Spleen (tissue), 11 donors: ENCODE results near the gene EIF3I. TPM values are rescaled to one million over a fixed set of nuclear protein-coding genes. Genes with fewer than 3 reads are reported as not detected.
A peak's percentile ranks its signal among the peaks of the same experiment; 100 is the strongest.

Source experiments
- DNase-seq: peaks from one replicate; pipeline ENCODE4 v3.0.0-alpha.2; 2020
- H3K27ac ChIP-seq, 8 donors: fragments of 200-600 bp; sonication (generic) in 7 of 8; 1 replicate in 4 of 8; 2 replicates in 4 of 8; pipeline versions ENCODE4 v1.5.0 to v1.8.0; 2016 to 2021; ENCODE audit warnings: inconsistent platforms in 4 of 8, mild to moderate bottlenecking in 4 of 8, moderate library complexity in 1 of 8
- H3K27me3 ChIP-seq, 7 donors: fragments of 200-600 bp; sonication (generic) in 6 of 7; replicated peaks in 1 of 7; 1 replicate in 4 of 7; 2 replicates in 3 of 7; pipeline versions ENCODE4 v1.5.0 to v1.8.0; 2016 to 2021; ENCODE audit warnings: inconsistent platforms in 3 of 7, mild to moderate bottlenecking in 1 of 7
- H3K36me3 ChIP-seq, 6 donors: fragments of 200-600 bp; sonication (generic) in 5 of 6; 1 replicate in 4 of 6; 2 replicates in 2 of 6; pipeline versions ENCODE4 v1.5.0 to v1.8.0; 2016 to 2021; ENCODE audit warnings: inconsistent platforms in 2 of 6
- H3K4me1 ChIP-seq, 6 donors: fragments of 200-600 bp; sonication (generic) in 5 of 6; 1 replicate in 3 of 6; 2 replicates in 3 of 6; pipeline versions ENCODE4 v1.5.0 to v1.8.0; 2016 to 2021; ENCODE audit warnings: inconsistent platforms in 3 of 6
- H3K4me3 ChIP-seq, 8 donors: fragments of 200-600 bp; sonication (generic) in 7 of 8; 1 replicate in 4 of 8; 2 replicates in 4 of 8; pipeline versions ENCODE4 v1.5.0 to v1.8.0; 2016 to 2021; ENCODE audit warnings: inconsistent platforms in 4 of 8, mild to moderate bottlenecking in 4 of 8, moderate library complexity in 2 of 8
- H3K9me3 ChIP-seq, 8 donors: fragments of 200-600 bp; sonication (generic) in 7 of 8; 1 replicate in 4 of 8; 2 replicates in 4 of 8; pipeline versions ENCODE4 v1.5.0 to v1.8.0; 2016 to 2021; ENCODE audit warnings: inconsistent platforms in 4 of 8
- POLR2A ChIP-seq, 3 donors: fragments of 450-650 bp; IDR thresholded peaks; one replicate each; pipeline ENCODE4 v1.5.1; 2017; ENCODE audit warnings: antibody characterized with exemption in 3 of 3, mild to moderate bottlenecking in 1 of 3
- POLR2AphosphoS5 ChIP-seq, 3 donors: sonication (generic); formaldehyde crosslinking; IDR thresholded peaks; one replicate each; pipeline ENCODE4 v1.5.1; 2017; ENCODE audit warnings: antibody characterized with exemption in 3 of 3
- whole genome bisulfite sequencing, 5 donors: extraction: QIAGEN DNeasy Blood & Tissue Kit in 3 of 5; methylation state at CpG; one replicate each; pipeline versions ENCODE4 v1.1.5 to v1.1.7; 2013 to 2018; 5-methylcytosine and 5-hydroxymethylcytosine counted together
- intact Hi-C: fragments of 100-400 bp; cut with DNase I; formaldehyde crosslinking; loops from one replicate; pipeline ENCODE4 v1.15.0; 2023; ENCODE audit warnings: low total_unique reads
- polyA plus RNA-seq, 3 donors: library from polyadenylated mRNA; stranded (reverse); fragments of 200-250 nt; gene quantifications; one replicate each; pipeline ENCODE4 v1.2.1, GENCODE V29; 2013
- total RNA-seq, 7 donors: library from RNA; depleted of rRNA in 3 of 7; stranded (reverse); fragments of >200 nt in 3 of 7; fragmentation: NEBNext Ultra II Directional in 4 of 7; extraction: Animal tissue kit (Norgen Biotek cat#: 25700) in 4 of 7; gene quantifications; one replicate each; pipeline versions ENCODE4 v1.1.0 to v1.2.1, GENCODE V29; 2016 to 2021
- TF ChIP-seq, protein P1 (sequence below), 11 experiments: fragments of 200-600 bp in 7 of 11; fragments of 450-650 bp in 4 of 11; sonication (generic) in 4 of 11; IDR thresholded peaks in 8 of 11; conservative IDR thresholded peaks in 3 of 11; 1 replicate in 7 of 11; 2 replicates in 4 of 11; pipeline versions ENCODE4 v1.4.0 to v1.8.0; 2016 to 2021; ENCODE audit warnings: antibody characterized with exemption in 11 of 11, inconsistent platforms in 4 of 11, mild to moderate bottlenecking in 1 of 11
- donor health status: healthy with polysubstance abuse.
- donor health status: DM: no; HTN: no; CAD: no; lungs with moderate emphysema.
- donor health status: DM: no; HTN: no; CAD: no.
- donor health status: Bipolar disorder and iron deficiency.
- donor health status: healthy.
- donor health status: DM: no; HTN: no; CAD: no.
- donor health status: DM: yes; HTN: yes; CAD: no.

The EIF3I gene
- total and polyA plus RNA-seq, 10 donors: 94.5 to 182 (median 114) TPM

DNA sequence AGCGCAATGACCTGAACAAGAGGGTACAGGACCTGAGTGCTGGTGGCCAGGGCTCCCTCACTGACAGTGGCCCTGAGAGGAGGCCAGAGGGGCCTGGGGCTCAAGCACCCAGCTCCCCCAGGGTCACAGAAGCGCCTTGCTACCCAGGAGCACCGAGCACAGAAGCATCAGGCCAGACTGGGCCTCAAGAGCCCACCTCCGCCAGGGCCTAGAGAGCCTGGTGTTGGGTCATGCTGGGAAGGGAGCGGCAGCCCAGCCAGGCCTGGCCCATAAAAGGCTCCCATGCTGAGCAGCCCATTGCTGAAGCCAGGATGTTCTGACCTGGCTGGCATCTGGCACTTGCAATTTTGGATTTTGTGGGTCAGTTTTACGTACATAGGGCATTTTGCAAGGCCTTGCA is 27.2 kb upstream of the EIF3I start:
- H3K27me3 ChIP-seq: no peaks in the 10 kb centered on the region
- H3K4me3 ChIP-seq: no peak overlapping the region
- WGBS, 5 donors: 90 to 100% (median 97%) methylated on average over 3 to 6 of the region's 6 CpGs
- H3K27ac ChIP-seq: no peak overlapping the region
- TF ChIP-seq, protein P1, sequence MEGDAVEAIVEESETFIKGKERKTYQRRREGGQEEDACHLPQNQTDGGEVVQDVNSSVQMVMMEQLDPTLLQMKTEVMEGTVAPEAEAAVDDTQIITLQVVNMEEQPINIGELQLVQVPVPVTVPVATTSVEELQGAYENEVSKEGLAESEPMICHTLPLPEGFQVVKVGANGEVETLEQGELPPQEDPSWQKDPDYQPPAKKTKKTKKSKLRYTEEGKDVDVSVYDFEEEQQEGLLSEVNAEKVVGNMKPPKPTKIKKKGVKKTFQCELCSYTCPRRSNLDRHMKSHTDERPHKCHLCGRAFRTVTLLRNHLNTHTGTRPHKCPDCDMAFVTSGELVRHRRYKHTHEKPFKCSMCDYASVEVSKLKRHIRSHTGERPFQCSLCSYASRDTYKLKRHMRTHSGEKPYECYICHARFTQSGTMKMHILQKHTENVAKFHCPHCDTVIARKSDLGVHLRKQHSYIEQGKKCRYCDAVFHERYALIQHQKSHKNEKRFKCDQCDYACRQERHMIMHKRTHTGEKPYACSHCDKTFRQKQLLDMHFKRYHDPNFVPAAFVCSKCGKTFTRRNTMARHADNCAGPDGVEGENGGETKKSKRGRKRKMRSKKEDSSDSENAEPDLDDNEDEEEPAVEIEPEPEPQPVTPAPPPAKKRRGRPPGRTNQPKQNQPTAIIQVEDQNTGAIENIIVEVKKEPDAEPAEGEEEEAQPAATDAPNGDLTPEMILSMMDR (IDR thresholded peaks at IDR 0.05 in 8 of 11, conservative IDR thresholded peaks at IDR 0.05 in 3 of 11): no peak
- TF ChIP-seq POLR2AphosphoS5 (IDR thresholded peaks at IDR 0.05): peak in 2 of 3 donors; percentile 14 to 49
- peaks cover 3 to 36% (median 16%) of the 10 kb centered on the region in 6 donors for H3K4me1 ChIP-seq
- intact Hi-C loops: no loop called here
- no peaks in the 10 kb centered on the region for H3K9me3 ChIP-seq
- DNase-seq: peak; percentile 49
- H3K36me3 ChIP-seq: peaks cover 10 to 88% (median 75%) of the 10 kb centered on the region in 6 donors

DNA sequence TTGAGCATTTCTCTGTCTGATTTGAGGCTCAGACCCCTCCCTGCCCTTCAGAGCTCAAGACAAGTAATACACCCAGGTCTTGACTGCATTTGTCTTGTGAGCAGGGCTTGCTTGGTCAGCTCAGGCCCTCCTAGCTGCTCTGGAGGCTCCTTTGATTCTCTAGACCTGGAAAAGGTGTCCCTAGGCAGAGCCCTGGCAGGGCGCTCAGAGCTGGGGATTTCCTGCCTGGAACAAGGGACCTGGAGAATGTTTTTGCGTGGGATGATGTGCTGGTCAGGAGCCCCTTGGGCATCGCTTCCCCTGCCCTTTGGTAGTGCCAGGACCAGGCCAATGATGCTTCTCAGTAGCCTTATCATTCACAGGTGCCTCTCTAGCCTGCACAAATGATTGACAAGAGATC is 26.7 kb upstream of the EIF3I start:
- TF ChIP-seq POLR2A (IDR thresholded peaks at IDR 0.05) (no peak), POLR2AphosphoS5 (IDR thresholded peaks at IDR 0.05) (no peak)
- TF ChIP-seq, protein P1 (IDR thresholded peaks at IDR 0.05 in 8 of 11, conservative IDR thresholded peaks at IDR 0.05 in 3 of 11): no peak
- intact Hi-C loops: no loop called here
- peaks cover 3 to 41% (median 21%) of the 10 kb centered on the region in 6 donors for H3K4me1 ChIP-seq
- H3K27ac ChIP-seq: no peak overlapping the region
- DNase-seq: peak; percentile 48
- no peak overlapping the region for H3K4me3 ChIP-seq
- peaks cover 8 to 83% (median 70%) of the 10 kb centered on the region in 6 donors for H3K36me3 ChIP-seq
- H3K27me3 ChIP-seq: no peaks in the 10 kb centered on the region
- 83 to 98% (median 93%) methylated on average over 3 of the region's 3 CpGs for WGBS, 5 donors
- H3K9me3 ChIP-seq: no peaks in the 10 kb centered on the region

DNA sequence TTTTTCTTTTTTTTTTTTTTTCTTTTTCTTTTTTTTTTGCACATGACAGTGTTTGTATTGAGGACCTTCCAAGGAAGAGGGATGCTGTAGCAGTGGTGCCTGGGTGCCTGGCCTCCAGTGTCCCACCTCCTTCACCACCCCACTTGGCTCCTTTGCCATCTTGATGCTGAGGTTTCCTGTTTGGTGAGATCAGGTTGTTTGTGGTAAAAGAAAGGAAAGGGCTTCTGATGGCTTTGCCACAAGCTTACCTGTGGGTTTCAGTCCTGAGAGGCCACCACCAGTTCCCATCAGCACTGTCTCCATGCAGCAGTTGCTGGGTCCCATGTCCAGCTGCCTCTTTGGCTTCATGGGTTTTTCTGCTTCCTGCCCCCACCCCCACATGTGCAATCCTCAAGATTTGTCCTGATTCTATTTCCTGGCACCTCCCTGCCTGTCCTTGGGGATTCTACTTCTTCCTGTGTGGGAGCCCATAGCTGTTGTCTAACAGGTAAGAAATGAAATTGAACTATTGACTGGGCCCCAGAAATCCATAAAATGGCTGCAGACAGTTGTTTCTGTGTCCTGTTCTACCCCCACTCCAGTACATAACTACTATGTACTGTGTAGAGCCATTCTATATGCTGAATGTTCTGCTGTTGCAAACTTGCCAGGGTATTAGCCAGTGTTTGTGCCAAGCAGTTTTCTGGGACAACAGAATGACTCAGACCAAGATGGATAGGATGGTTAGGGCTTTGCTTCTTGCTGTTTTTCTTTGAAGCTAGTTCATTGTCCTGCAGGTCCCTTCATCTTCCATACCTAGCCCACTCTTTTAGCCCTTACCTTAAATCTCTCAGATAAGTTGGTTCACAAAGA is 26.0 kb upstream of the EIF3I start:
- peak overlapping the region in 1 of 8 donors; percentile 42 for H3K27ac ChIP-seq
- peaks cover 8 to 76% (median 63%) of the 10 kb centered on the region in 6 donors for H3K36me3 ChIP-seq

DNA sequence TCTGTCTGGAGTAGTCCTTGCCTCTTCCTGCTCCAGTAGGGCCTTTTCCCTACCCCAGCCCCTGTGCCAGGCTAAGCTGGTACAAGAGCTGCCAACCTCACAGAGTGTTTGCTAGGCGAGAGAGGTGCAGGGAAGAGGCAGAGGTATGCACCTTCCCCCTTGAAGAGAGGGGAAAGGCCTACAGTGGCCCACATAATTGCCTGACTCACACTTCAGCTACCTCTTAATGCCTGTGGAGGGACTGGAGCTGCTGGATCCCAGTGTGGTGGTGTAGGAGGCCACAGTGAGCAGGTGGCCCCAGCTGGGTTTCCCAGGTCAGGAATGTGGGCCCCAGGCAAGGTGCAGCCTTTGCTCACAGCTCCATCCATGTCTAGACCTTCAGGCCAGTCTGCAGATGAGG is 25.1 kb upstream of the EIF3I start:
- peaks cover 8 to 67% (median 54%) of the 10 kb centered on the region in 6 donors for H3K36me3 ChIP-seq

More for the DNA sequence above, 26.0 kb upstream of the EIF3I start:
- Histone ChIP-seq H3K27me3 (no peaks in the 10 kb centered on the region), H3K9me3 (no peaks in the 10 kb centered on the region), H3K4me1 (peaks cover 3 to 48% (median 26%) of the 10 kb centered on the region in 6 donors), H3K4me3 (no peak overlapping the region)
- TF ChIP-seq, protein P1 (IDR thresholded peaks at IDR 0.05 in 8 of 11, conservative IDR thresholded peaks at IDR 0.05 in 3 of 11): no peak
- no peak for TF ChIP-seq POLR2A (IDR thresholded peaks at IDR 0.05)
- TF ChIP-seq POLR2AphosphoS5 (IDR thresholded peaks at IDR 0.05): no peak
- intact Hi-C loops: no loop called here
- DNase-seq: peak; percentile 22

More for the DNA sequence above, 25.1 kb upstream of the EIF3I start:
- Histone ChIP-seq H3K27me3 (no peaks in the 10 kb centered on the region), H3K27ac (peak overlapping the region in 1 of 8 donors; percentile 42), H3K9me3 (no peaks in the 10 kb centered on the region), H3K4me3 (no peak overlapping the region), H3K4me1 (peaks cover 9 to 57% (median 34%) of the 10 kb centered on the region in 6 donors)
- intact Hi-C loops: no loop called here
- 69 to 100% (median 88%) methylated on average over 1 of the region's 1 CpG for WGBS, 5 donors
- TF ChIP-seq, protein P1 (IDR thresholded peaks at IDR 0.05 in 8 of 11, conservative IDR thresholded peaks at IDR 0.05 in 3 of 11): no peak
- TF ChIP-seq POLR2A (IDR thresholded peaks at IDR 0.05): no peak
- DNase-seq: no peak
